ENCODE measurements around the gene LRMDA. TPM values are rescaled to one million over a fixed set of nuclear protein-coding genes. Genes with fewer than 3 reads are reported as not detected.

Gene LRMDA
- polyA plus RNA-seq, 2 of the 4 experiments (the other 2 are of a cell fraction), result 4.6 to 5.2 TPM

DNA sequence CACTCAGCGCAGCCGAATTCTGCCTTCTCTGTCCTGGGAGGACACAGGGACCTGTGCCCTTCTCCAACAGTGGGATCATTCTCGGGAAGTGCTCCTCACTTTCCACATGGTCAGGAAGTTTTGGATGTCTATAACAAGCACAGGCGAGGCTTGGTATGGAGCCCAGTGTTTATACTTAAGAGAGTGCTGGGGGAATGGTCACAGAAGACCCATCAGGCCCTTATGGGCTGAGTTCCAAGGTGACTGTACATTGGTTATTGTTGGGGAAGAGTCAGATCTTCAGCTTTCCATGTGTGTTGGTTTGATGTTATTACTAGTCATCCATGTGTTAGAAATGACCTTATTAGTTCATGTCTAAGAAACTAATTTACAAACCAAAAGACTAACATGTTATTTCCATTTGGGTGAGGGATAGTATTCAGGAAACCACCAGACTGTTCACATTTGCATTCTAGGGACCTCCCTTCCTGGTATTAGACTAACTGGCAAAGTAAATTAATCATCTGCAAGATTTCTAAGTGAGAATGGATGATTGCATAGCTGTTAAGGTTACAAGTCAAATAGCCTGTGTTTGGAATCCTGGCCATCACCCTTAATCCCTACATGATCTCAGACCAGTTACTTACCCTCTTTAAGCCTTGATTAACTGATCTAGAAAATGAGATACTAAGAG, 834.2 kb downstream of the LRMDA start:
- POLR2A ChIA-PET, result no interaction called here
- Histone ChIP-seq H3K27ac (no peak overlapping the region), H3K4me1 (no peaks in the 10 kb centered on the region), H3K9me3 (0 out of 3 replicates have a peak, but pooled peaks cover 1% of the 10 kb centered on the region), H3K4me3 (no peak overlapping the region), H3K4me2 (no peak overlapping the region)
- FAIRE-seq (no peak), ATAC-seq (no peak), DNase-seq (ENCODE audit: low read depth in 1 of 2, low spot score in 1 of 2) (no peak)
- TF ChIP-seq PBX3 (IDR thresholded peaks at IDR 0.05), result no peak
- TF ChIP-seq, protein P1, sequence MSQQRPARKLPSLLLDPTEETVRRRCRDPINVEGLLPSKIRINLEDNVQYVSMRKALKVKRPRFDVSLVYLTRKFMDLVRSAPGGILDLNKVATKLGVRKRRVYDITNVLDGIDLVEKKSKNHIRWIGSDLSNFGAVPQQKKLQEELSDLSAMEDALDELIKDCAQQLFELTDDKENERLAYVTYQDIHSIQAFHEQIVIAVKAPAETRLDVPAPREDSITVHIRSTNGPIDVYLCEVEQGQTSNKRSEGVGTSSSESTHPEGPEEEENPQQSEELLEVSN (IDR thresholded peaks at IDR 0.05; ENCODE audit: borderline replicate concordance, low read depth), result no peak
- no peak for TF ChIP-seq ESRRA (IDR thresholded peaks at IDR 0.05; ENCODE audit: borderline replicate concordance, low read length)
- no peak for TF ChIP-seq RFX5 (IDR thresholded peaks at IDR 0.05)
- TF ChIP-seq RNF2 (IDR thresholded peaks at IDR 0.05; ENCODE audit: borderline replicate concordance, low read depth), result no peak
- no peak for TF ChIP-seq ELK1 (IDR thresholded peaks at IDR 0.05; ENCODE audit: low read depth, low read length)
- no peak for TF ChIP-seq BCL3 (IDR thresholded peaks at IDR 0.05)
- CTCF ChIA-PET, result interaction anchor here (0.6 to 1.8 kb wide), 2 partner anchors 9 kb away, joined by 3 to 5 read pairs; no protein-coding TSS in a partner anchor
- WGBS (ENCODE audit: missing lambda C conversion rate), result 45% methylated on average over 4 of the region's 4 CpGs

GRCh38 chr10:76268530-76268929, 837.1 kb downstream of the LRMDA start:
- Histone ChIP-seq H3K27ac (no peak overlapping the region), H3K9me3 (no peaks in the 10 kb centered on the region), H3K4me2 (no peak overlapping the region), H3K4me3 (no peak overlapping the region), H3K4me1 (no peaks in the 10 kb centered on the region)
- FAIRE-seq, result no peak
- CTCF ChIA-PET, result interaction anchor here (0.6 kb wide), 1 partner anchor 148 kb away, joined by 4 read pairs; no protein-coding TSS in a partner anchor
- ATAC-seq, result no peak
- TF ChIP-seq CHD4 (IDR thresholded peaks at IDR 0.05; ENCODE audit: borderline replicate concordance), result no peak
- no peak for TF ChIP-seq RARB (CRISPR knock-in tag; IDR thresholded peaks at IDR 0.05)
- no peak for TF ChIP-seq RAD21 (conservative IDR thresholded peaks at IDR 0.05 in 1 of 2, IDR thresholded peaks at IDR 0.05 in 1 of 2)
- TF ChIP-seq HDAC2 (IDR thresholded peaks at IDR 0.05), result no peak
- TF ChIP-seq CHD2 (IDR thresholded peaks at IDR 0.05; ENCODE audit: low read length, partially characterized antibody), result no peak
- no peak for TF ChIP-seq ZSCAN20 (CRISPR knock-in tag; IDR thresholded peaks at IDR 0.05)
- no peak for TF ChIP-seq MYC (IDR thresholded peaks at IDR 0.05; ENCODE audit: borderline replicate concordance, low read length)
- no peak for TF ChIP-seq MAFK (IDR thresholded peaks at IDR 0.05; ENCODE audit: partially characterized antibody)
- TF ChIP-seq, protein P1 (IDR thresholded peaks at IDR 0.05; ENCODE audit: borderline replicate concordance, low read depth), result no peak
- no peak for TF ChIP-seq HOXA7 (CRISPR knock-in tag; IDR thresholded peaks at IDR 0.05)
- 50% methylated on average over 5 of the region's 5 CpGs for WGBS (ENCODE audit: missing lambda C conversion rate)
- POLR2A ChIA-PET, result no interaction called here
- no peak for DNase-seq (ENCODE audit: low read depth in 1 of 2, low spot score in 1 of 2)

DNA sequence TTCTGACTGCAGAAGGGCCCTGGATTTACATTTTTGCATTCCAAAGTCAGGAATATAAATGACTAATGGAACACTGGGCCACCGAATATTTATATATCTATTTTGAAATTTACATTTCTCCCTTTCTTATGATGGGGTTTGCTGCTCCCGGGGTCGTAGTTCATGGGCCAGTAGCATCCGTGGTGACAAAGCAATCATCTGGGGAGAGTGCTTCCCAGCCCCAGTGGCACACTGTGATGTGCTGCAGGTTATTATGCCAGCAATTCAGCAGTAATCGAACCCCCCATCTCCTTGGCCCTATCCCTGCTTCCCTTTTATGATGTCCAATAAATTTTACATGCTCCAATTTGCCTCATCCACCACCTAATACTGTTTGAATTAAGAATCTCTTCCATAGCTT, 837.5 kb downstream of the LRMDA start:
- no peak for FAIRE-seq
- DNase-seq (ENCODE audit: low read depth in 1 of 2, low spot score in 1 of 2), result no peak
- 36% methylated on average over 5 of the region's 5 CpGs for WGBS (ENCODE audit: missing lambda C conversion rate)
- TF ChIP-seq EHF (CRISPR knock-in tag; IDR thresholded peaks at IDR 0.05) (no peak), GATA3 (IDR thresholded peaks at IDR 0.05; ENCODE audit: borderline replicate concordance) (no peak), CHD2 (IDR thresholded peaks at IDR 0.05; ENCODE audit: low read length, partially characterized antibody) (no peak)
- ChIA-PET CTCF (interaction anchor here (0.6 kb wide), 1 partner anchor 149 kb away, joined by 4 read pairs; no protein-coding TSS in a partner anchor), POLR2A (no interaction called here)
- Histone ChIP-seq H3K27ac (no peak overlapping the region), H3K4me2 (no peak overlapping the region), H3K4me3 (no peak overlapping the region), H3K9me3 (no peaks in the 10 kb centered on the region), H3K4me1 (no peaks in the 10 kb centered on the region)
- no peak for ATAC-seq

Measured in A549 (cell line).